Neural progenitor cell (in vitro differentiated cells): Measurements from ENCODE around the gene IL36RN. TPM values are rescaled to one million over a fixed set of nuclear protein-coding genes. Genes with fewer than 3 reads are reported as not detected.

Experiments used
- DNase-seq: peaks from one replicate; pipeline ENCODE4 v3.0.0-alpha.2; 2016; ENCODE audit warnings: low spot score
- H2AFZ ChIP-seq: fragments of 200-600 bp; sonication (generic); replicated peaks from 2 replicates; pipeline ENCODE4 v1.6.1; 2016; ENCODE audit warnings: antibody characterized with exemption
- H3F3A ChIP-seq: fragments of 200-600 bp; sonication (generic); 2 replicates; pipeline ENCODE4 v1.6.1; 2016; ENCODE audit warnings: antibody characterized with exemption, low read depth
- H3K27ac ChIP-seq: fragments of 200-600 bp; sonication (generic); 2 replicates; pipeline ENCODE4 v1.5.1; 2016; ENCODE audit warnings: mild to moderate bottlenecking
- H3K27me3 ChIP-seq: fragments of 200-600 bp; sonication (generic); 2 replicates; pipeline ENCODE4 v1.6.1; 2016; ENCODE audit warnings: mild to moderate bottlenecking, moderate library complexity
- H3K36me3 ChIP-seq: fragments of 200-600 bp; sonication (generic); 2 replicates; pipeline ENCODE4 v1.5.1; 2016
- H3K4me1 ChIP-seq: fragments of 200-600 bp; sonication (generic); 2 replicates; pipeline ENCODE4 v1.6.1; 2016; ENCODE audit warnings: mixed run types
- H3K4me2 ChIP-seq: fragments of 200-600 bp; sonication (generic); 2 replicates; pipeline ENCODE4 v1.6.1; 2016
- H3K4me3 ChIP-seq: fragments of 200-600 bp; sonication (generic); 2 replicates; pipeline ENCODE4 v1.5.1; 2016
- H3K79me2 ChIP-seq: fragments of 200-600 bp; sonication (generic); 2 replicates; pipeline ENCODE4 v1.6.1; 2016; ENCODE audit warnings: low read depth
- H3K9ac ChIP-seq: fragments of 200-600 bp; sonication (generic); 2 replicates; pipeline ENCODE4 v1.6.1; 2016
- H3K9me3 ChIP-seq: fragments of 200-600 bp; sonication (generic); 2 replicates; pipeline ENCODE4 v1.5.1; 2016; ENCODE audit warnings: low read depth
- H4K20me1 ChIP-seq: fragments of 200-600 bp; sonication (generic); 2 replicates; pipeline ENCODE4 v1.6.1; 2016; ENCODE audit warnings: low read depth
- H3K27ac Mint-ChIP-seq: 3 replicates; pipeline ENCODE4 v1.8.0; 2021; ENCODE audit warnings: mixed read lengths
- H3K27me3 Mint-ChIP-seq: 2 replicates; pipeline ENCODE4 v1.8.0; 2022; ENCODE audit warnings: low read depth, mild to moderate bottlenecking, inconsistent platforms, moderate library complexity, mixed read lengths; ENCODE audit not compliant: insufficient read depth
- H3K36me3 Mint-ChIP-seq: 3 replicates; pipeline ENCODE4 v1.8.0; 2021; ENCODE audit warnings: mixed read lengths
- H3K4me1 Mint-ChIP-seq: 3 replicates; pipeline ENCODE4 v1.8.0; 2021; ENCODE audit warnings: mixed read lengths
- H3K4me3 Mint-ChIP-seq: 3 replicates; pipeline ENCODE4 v1.8.0; 2021; ENCODE audit warnings: mild to moderate bottlenecking, moderate library complexity, mixed read lengths
- H3K9me3 Mint-ChIP-seq: 3 replicates; pipeline ENCODE4 v1.8.0; 2020; ENCODE audit warnings: mixed read lengths
- EZH2 ChIP-seq: fragments of 200-600 bp; sonication (generic); IDR thresholded peaks from 2 replicates; pipeline ENCODE4 v1.6.1; 2017; ENCODE audit warnings: antibody characterized with exemption, mild to moderate bottlenecking, moderate library complexity
- EZH2phosphoT487 ChIP-seq: fragments of 200-600 bp; sonication (generic); IDR thresholded peaks from 2 replicates; pipeline ENCODE4 v1.6.1; 2017; ENCODE audit warnings: antibody characterized with exemption
- total RNA-seq: library from RNA; depleted of rRNA; stranded (reverse); fragments of >200 nt; gene quantifications from 2 replicates; pipeline ENCODE4 v1.2.3, GENCODE V29; 2015; ENCODE audit warnings: low replicate concordance
- TF ChIP-seq, protein P1 (sequence below): fragments of 200-600 bp; sonication (generic); IDR thresholded peaks from 2 replicates; pipeline ENCODE4 v1.5.1; 2017; ENCODE audit warnings: antibody characterized with exemption, mild to moderate bottlenecking

The IL36RN gene
- total RNA-seq, 1 donor from 2014 or later = not detected

- Mint-ChIP-seq H3K4me3 (no peak overlapping the region), H3K36me3 (no peaks in the 10 kb centered on the region), H3K27ac (no peak overlapping the region), H3K9me3 (no peaks in the 10 kb centered on the region), H3K27me3 (peaks cover 20% of the 10 kb centered on the region), H3K4me1 (no peaks in the 10 kb centered on the region)
- TF ChIP-seq EZH2 = no peak
- H3F3A ChIP-seq = no peaks in the 10 kb centered on the region
- no peak overlapping the region for H3K4me2 ChIP-seq
- no peak overlapping the region for H2AFZ ChIP-seq
- H3K9me3 ChIP-seq = no peaks in the 10 kb centered on the region
- H4K20me1 ChIP-seq = no peaks in the 10 kb centered on the region
- no peaks in the 10 kb centered on the region for H3K79me2 ChIP-seq
- H3K36me3 ChIP-seq = no peaks in the 10 kb centered on the region
- no peak overlapping the region for H3K4me3 ChIP-seq
- H3K9ac ChIP-seq = no peak overlapping the region
- DNase-seq = no peak
- no peak overlapping the region for H3K27ac ChIP-seq
- peaks cover 22% of the 10 kb centered on the region for H3K27me3 ChIP-seq
- H3K4me1 ChIP-seq = no peaks in the 10 kb centered on the region
Measured at GRCh38 chr2:113076954-113077669, 18.1 kb downstream of the IL36RN start.

DNA sequence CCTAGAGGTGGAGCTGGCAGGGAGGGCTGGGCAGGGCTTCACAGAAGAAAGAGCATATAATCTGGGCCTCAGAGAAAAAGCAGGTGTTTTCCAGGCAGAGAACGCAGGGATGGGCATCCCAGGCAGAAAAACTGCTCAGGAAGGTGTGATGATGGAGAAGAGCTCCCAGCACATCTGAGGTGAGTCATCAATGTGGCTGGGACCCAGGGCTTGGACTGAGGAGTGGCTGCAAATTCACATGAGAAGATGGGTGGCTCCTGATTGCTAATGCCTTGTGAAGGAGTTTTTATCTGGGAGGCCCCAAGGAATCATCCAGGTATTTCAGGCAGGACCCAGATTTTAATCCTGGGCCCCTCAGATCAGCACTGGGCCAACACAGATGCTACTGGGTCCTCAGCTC, 18.9 kb downstream of the IL36RN start:
- Mint-ChIP-seq H3K27ac (no peak overlapping the region), H3K9me3 (no peaks in the 10 kb centered on the region), H3K4me3 (no peak overlapping the region), H3K27me3 (peaks cover 22% of the 10 kb centered on the region), H3K36me3 (no peaks in the 10 kb centered on the region), H3K4me1 (no peaks in the 10 kb centered on the region)
- H3K79me2 ChIP-seq = no peaks in the 10 kb centered on the region
- H3K27me3 ChIP-seq = peaks cover 29% of the 10 kb centered on the region
- H3K4me2 ChIP-seq = no peak overlapping the region
- H3K4me1 ChIP-seq = no peaks in the 10 kb centered on the region
- no peaks in the 10 kb centered on the region for H3K36me3 ChIP-seq
- TF ChIP-seq EZH2 (no peak), EZH2phosphoT487 (no peak)
- TF ChIP-seq, protein P1, sequence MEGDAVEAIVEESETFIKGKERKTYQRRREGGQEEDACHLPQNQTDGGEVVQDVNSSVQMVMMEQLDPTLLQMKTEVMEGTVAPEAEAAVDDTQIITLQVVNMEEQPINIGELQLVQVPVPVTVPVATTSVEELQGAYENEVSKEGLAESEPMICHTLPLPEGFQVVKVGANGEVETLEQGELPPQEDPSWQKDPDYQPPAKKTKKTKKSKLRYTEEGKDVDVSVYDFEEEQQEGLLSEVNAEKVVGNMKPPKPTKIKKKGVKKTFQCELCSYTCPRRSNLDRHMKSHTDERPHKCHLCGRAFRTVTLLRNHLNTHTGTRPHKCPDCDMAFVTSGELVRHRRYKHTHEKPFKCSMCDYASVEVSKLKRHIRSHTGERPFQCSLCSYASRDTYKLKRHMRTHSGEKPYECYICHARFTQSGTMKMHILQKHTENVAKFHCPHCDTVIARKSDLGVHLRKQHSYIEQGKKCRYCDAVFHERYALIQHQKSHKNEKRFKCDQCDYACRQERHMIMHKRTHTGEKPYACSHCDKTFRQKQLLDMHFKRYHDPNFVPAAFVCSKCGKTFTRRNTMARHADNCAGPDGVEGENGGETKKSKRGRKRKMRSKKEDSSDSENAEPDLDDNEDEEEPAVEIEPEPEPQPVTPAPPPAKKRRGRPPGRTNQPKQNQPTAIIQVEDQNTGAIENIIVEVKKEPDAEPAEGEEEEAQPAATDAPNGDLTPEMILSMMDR = no peak
- no peak overlapping the region for H3K9ac ChIP-seq
- H3K27ac ChIP-seq = no peak overlapping the region
- no peak overlapping the region for H3K4me3 ChIP-seq
- no peaks in the 10 kb centered on the region for H4K20me1 ChIP-seq
- H3F3A ChIP-seq = no peaks in the 10 kb centered on the region
- H3K9me3 ChIP-seq = no peaks in the 10 kb centered on the region
- H2AFZ ChIP-seq = no peak overlapping the region
- no peak for DNase-seq

GRCh38 chr2:113078350-113078839, 19.4 kb downstream of the IL36RN start:
- H3K27me3 Mint-ChIP-seq = peaks cover 22% of the 10 kb centered on the region

More at GRCh38 chr2:113078350-113078839, 19.4 kb downstream of the IL36RN start:
- no peak overlapping the region for H3K4me3 ChIP-seq
- no peak overlapping the region for H3K9ac ChIP-seq
- DNase-seq = no peak
- Mint-ChIP-seq H3K9me3 (no peaks in the 10 kb centered on the region), H3K27ac (no peak overlapping the region), H3K4me3 (no peak overlapping the region), H3K4me1 (no peaks in the 10 kb centered on the region), H3K36me3 (no peaks in the 10 kb centered on the region)
- TF ChIP-seq EZH2phosphoT487 (no peak), EZH2 (no peak)
- TF ChIP-seq, protein P1 = no peak
- no peaks in the 10 kb centered on the region for H3K4me1 ChIP-seq
- H4K20me1 ChIP-seq = no peaks in the 10 kb centered on the region
- no peak overlapping the region for H3K4me2 ChIP-seq
- H3K27ac ChIP-seq = no peak overlapping the region
- H3F3A ChIP-seq = no peaks in the 10 kb centered on the region
- H2AFZ ChIP-seq = no peak overlapping the region
- H3K36me3 ChIP-seq = no peaks in the 10 kb centered on the region
- peaks cover 34% of the 10 kb centered on the region for H3K27me3 ChIP-seq
- no peaks in the 10 kb centered on the region for H3K9me3 ChIP-seq
- H3K79me2 ChIP-seq = no peaks in the 10 kb centered on the region
